Mesenchymal stem cell (in vitro differentiated cells and primary cell): ENCODE measurements around the gene DPP10.

Experiments used
- DNase-seq: peaks from one replicate; pipeline ENCODE4 v3.0.0-alpha.2; 2013
- H2AFZ ChIP-seq: one replicate; pipeline ENCODE4 v1.6.1; 2013; ENCODE audit warnings: low read depth, mild to moderate bottlenecking, control low read depth, inconsistent platforms, low read length, moderate library complexity
- H2AK5ac ChIP-seq: 2 replicates; pipeline ENCODE4 v1.6.1; 2013; ENCODE audit warnings: low read length, moderate library complexity, mild to moderate bottlenecking, inconsistent platforms; ENCODE audit not compliant: severe bottlenecking
- H2BK120ac ChIP-seq: one replicate; pipeline ENCODE4 v1.6.1; 2013; ENCODE audit warnings: low read depth, mild to moderate bottlenecking, inconsistent platforms, low read length, moderate library complexity
- H2BK12ac ChIP-seq, 2 experiments: one replicate each; pipeline ENCODE4 v1.6.1; 2013; ENCODE audit warnings: inconsistent platforms in 2 of 2, low read length in 2 of 2, mild to moderate bottlenecking in 2 of 2, moderate library complexity in 2 of 2, control low read depth in 1 of 2
- H2BK15ac ChIP-seq: one replicate; pipeline ENCODE4 v1.6.1; 2013; ENCODE audit warnings: mild to moderate bottlenecking, low read depth, inconsistent platforms; ENCODE audit not compliant: poor library complexity, severe bottlenecking
- H2BK5ac ChIP-seq: 2 replicates; pipeline ENCODE4 v1.6.1; 2013; ENCODE audit warnings: low read depth, mild to moderate bottlenecking, low read length, control low read depth, inconsistent platforms; ENCODE audit not compliant: poor library complexity, severe bottlenecking
- H3K14ac ChIP-seq, 2 experiments: one replicate each; pipeline ENCODE4 v1.6.1; 2013; ENCODE audit warnings: inconsistent platforms in 2 of 2, low read length in 2 of 2, control low read depth in 1 of 2, mild to moderate bottlenecking in 1 of 2, moderate library complexity in 1 of 2
- H3K18ac ChIP-seq, 2 experiments: one replicate each; pipeline ENCODE4 v1.6.1; 2013; ENCODE audit warnings: inconsistent platforms in 2 of 2, low read length in 2 of 2, control low read depth in 1 of 2, low read depth in 1 of 2, mild to moderate bottlenecking in 1 of 2
- H3K23ac ChIP-seq, 2 experiments: one replicate each; pipeline ENCODE4 v1.6.1; 2013; ENCODE audit warnings: inconsistent platforms in 2 of 2, low read length in 2 of 2, mild to moderate bottlenecking in 2 of 2, moderate library complexity in 2 of 2, control low read depth in 1 of 2
- H3K27ac ChIP-seq: 2 replicates; pipeline ENCODE4 v1.5.1; 2013; ENCODE audit warnings: mild to moderate bottlenecking, moderate library complexity, low read length, control low read depth, inconsistent platforms; ENCODE audit not compliant: poor library complexity, severe bottlenecking
- H3K27me3 ChIP-seq, 2 experiments: 2 replicates each; pipeline versions ENCODE4 v1.6.1 to v1.7.0; 2013; ENCODE audit warnings: low read length in 2 of 2, mild to moderate bottlenecking in 2 of 2, moderate library complexity in 2 of 2, control low read depth in 1 of 2, inconsistent platforms in 1 of 2; ENCODE audit not compliant: control insufficient read depth in 1 of 2, insufficient read depth in 1 of 2
- H3K36me3 ChIP-seq, 2 experiments: 2 replicates each; pipeline versions ENCODE4 v1.6.1 to v1.7.0; 2013; ENCODE audit warnings: low read length in 2 of 2, control low read depth in 1 of 2, inconsistent platforms in 1 of 2, low read depth in 1 of 2, mild to moderate bottlenecking in 1 of 2; ENCODE audit not compliant: insufficient read depth in 2 of 2, control insufficient read depth in 1 of 2
- H3K4ac ChIP-seq, 2 experiments: one replicate each; pipeline ENCODE4 v1.6.1; 2013; ENCODE audit warnings: inconsistent platforms in 2 of 2, low read length in 2 of 2, mild to moderate bottlenecking in 2 of 2, moderate library complexity in 2 of 2, control low read depth in 1 of 2, low read depth in 1 of 2
- H3K4me1 ChIP-seq: 2 replicates; pipeline ENCODE4 v1.6.1; 2013; ENCODE audit warnings: low read depth, low read length, control low read depth; ENCODE audit not compliant: control insufficient read depth, insufficient read depth
- H3K4me2 ChIP-seq: 2 replicates; pipeline ENCODE4 v1.6.1; 2013; ENCODE audit warnings: low read length, mild to moderate bottlenecking, inconsistent platforms; ENCODE audit not compliant: poor library complexity, severe bottlenecking
- H3K4me3 ChIP-seq, 2 experiments: 2 replicates each; pipeline versions ENCODE4 v1.5.1 to v1.7.0; 2013; ENCODE audit warnings: low read length in 2 of 2, mild to moderate bottlenecking in 2 of 2, control low read depth in 1 of 2, low read depth in 1 of 2; ENCODE audit not compliant: insufficient read depth in 1 of 2
- H3K79me1 ChIP-seq: replicated peaks from 2 replicates; pipeline ENCODE4 v1.6.1; 2013; ENCODE audit warnings: mild to moderate bottlenecking, control low read depth, low read length, inconsistent platforms; ENCODE audit not compliant: poor library complexity, severe bottlenecking
- H3K9ac ChIP-seq: 2 replicates; pipeline ENCODE4 v1.7.0; 2013; ENCODE audit warnings: mild to moderate bottlenecking, low read length, moderate library complexity
- H3K9me3 ChIP-seq: 2 replicates; pipeline ENCODE4 v1.7.0; 2013; ENCODE audit warnings: mild to moderate bottlenecking, low read length; ENCODE audit not compliant: control insufficient read depth
- H4K8ac ChIP-seq: one replicate; pipeline ENCODE4 v1.6.1; 2013; ENCODE audit warnings: inconsistent platforms, mild to moderate bottlenecking, low read length, moderate library complexity
- H4K91ac ChIP-seq: one replicate; pipeline ENCODE4 v1.6.1; 2013; ENCODE audit warnings: mild to moderate bottlenecking, low read length, inconsistent platforms
- WGBS: methylation state at CpG from one replicate; pipeline ENCODE4 v1.1.7; 2013; ENCODE audit warnings: mixed read lengths; 5-methylcytosine and 5-hydroxymethylcytosine counted together

DPP10 gene

GRCh38 chr2:115739574-115739973 lies 1297.1 kb downstream of the DPP10 start:
- H3K4me2 ChIP-seq, result no peak overlapping the region
- no peak overlapping the region for H3K9ac ChIP-seq
- no peak overlapping the region for H2AFZ ChIP-seq
- H3K4me1 ChIP-seq, result no peaks in the 10 kb centered on the region
- 75% methylated on average over 4 of the region's 4 CpGs for WGBS
- no peak overlapping the region for H4K91ac ChIP-seq
- H3K18ac ChIP-seq, result no peak overlapping the region
- H3K4ac ChIP-seq, result no peak overlapping the region
- no peak overlapping the region for H3K27ac ChIP-seq
- H2AK5ac ChIP-seq, result no peak overlapping the region
- H2BK12ac ChIP-seq, result no peak overlapping the region
- H3K27me3 ChIP-seq, result no peaks in the 10 kb centered on the region
- no peak overlapping the region for H4K8ac ChIP-seq
- peaks cover 14% of the 10 kb centered on the region for H3K9me3 ChIP-seq
- no peaks in the 10 kb centered on the region for H3K36me3 ChIP-seq
- no peak overlapping the region for H3K4me3 ChIP-seq
- no peak overlapping the region for H2BK15ac ChIP-seq
- H3K14ac ChIP-seq, result no peak overlapping the region
- H3K23ac ChIP-seq, result no peak overlapping the region
- no peak overlapping the region for H2BK5ac ChIP-seq
- H3K79me1 ChIP-seq, result no peaks in the 10 kb centered on the region
- H2BK120ac ChIP-seq, result no peak overlapping the region
- no peak for DNase-seq

- DNase-seq, result no peak
- no peak overlapping the region for H2BK12ac ChIP-seq
- H2BK5ac ChIP-seq, result no peak overlapping the region
- 65% methylated on average over 1 of the region's 1 CpG for WGBS
- no peak overlapping the region for H3K4me3 ChIP-seq
- H3K14ac ChIP-seq, result no peak overlapping the region
- H2AK5ac ChIP-seq, result no peak overlapping the region
- H3K79me1 ChIP-seq, result no peaks in the 10 kb centered on the region
- no peak overlapping the region for H3K4ac ChIP-seq
- H3K4me2 ChIP-seq, result no peak overlapping the region
- H4K8ac ChIP-seq, result no peak overlapping the region
- no peak overlapping the region for H2BK15ac ChIP-seq
- no peak overlapping the region for H3K23ac ChIP-seq
- no peaks in the 10 kb centered on the region for H3K4me1 ChIP-seq
- no peaks in the 10 kb centered on the region for H3K36me3 ChIP-seq
- H4K91ac ChIP-seq, result no peak overlapping the region
- H3K27ac ChIP-seq, result no peak overlapping the region
- no peak overlapping the region for H3K9ac ChIP-seq
- no peak overlapping the region for H3K18ac ChIP-seq
- H3K9me3 ChIP-seq, result peaks cover 14% of the 10 kb centered on the region
- no peaks in the 10 kb centered on the region for H3K27me3 ChIP-seq
- H2BK120ac ChIP-seq, result no peak overlapping the region
- no peak overlapping the region for H2AFZ ChIP-seq
Measured at GRCh38 chr2:115746151-115746550, 1303.7 kb downstream of the DPP10 start.

GRCh38 chr2:115757286-115757685 lies 1314.8 kb downstream of the DPP10 start:
- Histone ChIP-seq H2BK15ac (no peak overlapping the region), H3K4me2 (no peak overlapping the region), H3K14ac (no peak overlapping the region), H2BK5ac (no peak overlapping the region), H3K4me1 (no peaks in the 10 kb centered on the region), H3K4ac (no peak overlapping the region), H3K79me1 (no peaks in the 10 kb centered on the region), H4K91ac (no peak overlapping the region), H3K18ac (no peak overlapping the region), H3K9ac (no peak overlapping the region), H2BK120ac (no peak overlapping the region), H3K36me3 (no peaks in the 10 kb centered on the region), H2AK5ac (no peak overlapping the region), H2BK12ac (no peak overlapping the region), H3K23ac (no peak overlapping the region), H3K9me3 (peaks cover 4% of the 10 kb centered on the region), H2AFZ (no peak overlapping the region), H3K27me3 (no peaks in the 10 kb centered on the region), H4K8ac (no peak overlapping the region), H3K27ac (no peak overlapping the region), H3K4me3 (no peak overlapping the region)
- no peak for DNase-seq
- no CpG with 5 or more reads among the region's 4 CpGs for WGBS

GRCh38 chr2:115763601-115764000 lies 1321.2 kb downstream of the DPP10 start:
- H3K4me1 ChIP-seq, result no peaks in the 10 kb centered on the region
- no peak overlapping the region for H2BK12ac ChIP-seq
- H2BK15ac ChIP-seq, result no peak overlapping the region
- DNase-seq, result no peak
- peaks cover 3% of the 10 kb centered on the region for H3K9me3 ChIP-seq
- 84% methylated on average over 1 of the region's 1 CpG for WGBS
- no peak overlapping the region for H2BK120ac ChIP-seq
- H3K4me3 ChIP-seq, result no peak overlapping the region
- no peak overlapping the region for H4K8ac ChIP-seq
- H3K14ac ChIP-seq, result no peak overlapping the region
- no peak overlapping the region for H3K9ac ChIP-seq
- H3K4ac ChIP-seq, result no peak overlapping the region
- no peaks in the 10 kb centered on the region for H3K79me1 ChIP-seq
- no peak overlapping the region for H3K18ac ChIP-seq
- H3K36me3 ChIP-seq, result no peaks in the 10 kb centered on the region
- H3K27ac ChIP-seq, result no peak overlapping the region
- no peak overlapping the region for H2AK5ac ChIP-seq
- H2AFZ ChIP-seq, result no peak overlapping the region
- no peak overlapping the region for H2BK5ac ChIP-seq
- no peak overlapping the region for H3K4me2 ChIP-seq
- H3K27me3 ChIP-seq, result no peaks in the 10 kb centered on the region
- H4K91ac ChIP-seq, result no peak overlapping the region
- H3K23ac ChIP-seq, result no peak overlapping the region
